Chondrocyte (in vitro differentiated cells): ENCODE data around the gene DSCAM. TPM values are rescaled to one million over a fixed set of nuclear protein-coding genes. Genes with fewer than 3 reads are reported as not detected.

ENCODE experiments used
- DNase-seq: peaks from one replicate; pipeline ENCODE4 v3.0.0; 2021; ENCODE audit warnings: mixed read lengths, low spot score
- H3K27ac Mint-ChIP-seq: one replicate; pipeline ENCODE4 v1.8.0; 2021; ENCODE audit warnings: mild to moderate bottlenecking, moderate library complexity, mixed read lengths; ENCODE audit not compliant: unreplicated experiment
- H3K27me3 Mint-ChIP-seq: 2 replicates; pipeline ENCODE4 v1.8.0; 2021; ENCODE audit warnings: low read depth, mixed read lengths
- H3K36me3 Mint-ChIP-seq: 2 replicates; pipeline ENCODE4 v1.8.0; 2021; ENCODE audit warnings: low read depth, mixed read lengths
- H3K4me1 Mint-ChIP-seq: 2 replicates; pipeline ENCODE4 v1.8.0; 2021; ENCODE audit warnings: low read depth, mild to moderate bottlenecking, mixed read lengths
- H3K4me3 Mint-ChIP-seq: one replicate; pipeline ENCODE4 v1.8.0; 2021; ENCODE audit warnings: mild to moderate bottlenecking, moderate library complexity, mixed read lengths; ENCODE audit not compliant: unreplicated experiment
- H3K9me3 Mint-ChIP-seq: 2 replicates; pipeline ENCODE4 v1.8.0; 2021; ENCODE audit warnings: low read depth, mixed read lengths
- CTCF ChIP-seq: fragments of 200-600 bp; sonication (generic); IDR thresholded peaks from 2 replicates; pipeline ENCODE4 v1.5.0; 2021; ENCODE audit warnings: antibody characterized with exemption, mild to moderate bottlenecking, moderate library complexity
- total RNA-seq: library from RNA; stranded (reverse); gene quantifications from 3 replicates; pipeline ENCODE4 v1.2.1, GENCODE V29; 2021

Gene DSCAM
- total RNA-seq, 1 donor from 2014 or later: not detected

- Mint-ChIP-seq H3K9me3 (peaks cover 18% of the 10 kb centered on the region), H3K4me3 (no peak overlapping the region), H3K36me3 (no peaks in the 10 kb centered on the region), H3K27me3 (no peaks in the 10 kb centered on the region), H3K4me1 (no peaks in the 10 kb centered on the region), H3K27ac (no peak overlapping the region)
- no peak for TF ChIP-seq CTCF
- no peak for DNase-seq
Measured at GRCh38 chr21:40568807-40569206, 278.2 kb downstream of the DSCAM start.

- Mint-ChIP-seq H3K4me1 (no peaks in the 10 kb centered on the region), H3K36me3 (no peaks in the 10 kb centered on the region)
- no peak for DNase-seq
Measured at GRCh38 chr21:40567501-40567900, 279.5 kb downstream of the DSCAM start.

GRCh38 chr21:40566486-40566885 lies 280.5 kb downstream of the DSCAM start:
- TF ChIP-seq CTCF: no peak
- Mint-ChIP-seq H3K9me3 (peaks cover 18% of the 10 kb centered on the region), H3K27me3 (no peaks in the 10 kb centered on the region), H3K27ac (no peak overlapping the region), H3K4me1 (no peaks in the 10 kb centered on the region), H3K36me3 (no peaks in the 10 kb centered on the region), H3K4me3 (no peak overlapping the region)
- no peak for DNase-seq

More at GRCh38 chr21:40567501-40567900, 279.5 kb downstream of the DSCAM start:
- Mint-ChIP-seq H3K4me3 (no peak overlapping the region), H3K27me3 (no peaks in the 10 kb centered on the region), H3K9me3 (peaks cover 18% of the 10 kb centered on the region), H3K27ac (no peak overlapping the region)
- no peak for TF ChIP-seq CTCF

- Mint-ChIP-seq H3K4me3 (no peak overlapping the region), H3K27ac (no peak overlapping the region), H3K9me3 (peaks cover 15% of the 10 kb centered on the region), H3K27me3 (no peaks in the 10 kb centered on the region), H3K36me3 (no peaks in the 10 kb centered on the region), H3K4me1 (no peaks in the 10 kb centered on the region)
- DNase-seq: no peak
- no peak for TF ChIP-seq CTCF
Measured at GRCh38 chr21:40564318-40564717, 282.6 kb downstream of the DSCAM start.

- Mint-ChIP-seq H3K4me1 (no peaks in the 10 kb centered on the region), H3K27ac (no peak overlapping the region), H3K4me3 (no peak overlapping the region), H3K36me3 (no peaks in the 10 kb centered on the region), H3K9me3 (peaks cover 15% of the 10 kb centered on the region), H3K27me3 (no peaks in the 10 kb centered on the region)
- no peak for TF ChIP-seq CTCF
- no peak for DNase-seq
Measured at GRCh38 chr21:40563900-40564299, 283.1 kb downstream of the DSCAM start.
